Measurements from ENCODE around the gene MTM1. TPM values are rescaled to one million over a fixed set of nuclear protein-coding genes. Genes with fewer than 3 reads are reported as not detected.

Gene MTM1
- polyA plus RNA-seq, 1 donor from 2014 or later = 7.1 TPM

- no peak overlapping the region for H3K9ac ChIP-seq (ENCODE audit: low read length)
- H3K4me3 ChIP-seq (ENCODE audit: low read length) = no peak overlapping the region
- no peak overlapping the region for H2AFZ ChIP-seq (ENCODE audit: low read depth, low read length)
- no peaks in the 10 kb centered on the region for H3K9me3 ChIP-seq (ENCODE audit: low read length)
- no peak overlapping the region for H3K4me2 ChIP-seq (ENCODE audit: low read length)
- H3K36me3 ChIP-seq (ENCODE audit: insufficient read depth, low read length) = no peaks in the 10 kb centered on the region
- H3F3A ChIP-seq (ENCODE audit: insufficient read depth, low read length, poor library complexity, severe bottlenecking) = no peaks in the 10 kb centered on the region
- no peaks in the 10 kb centered on the region for H3K27me3 ChIP-seq (ENCODE audit: insufficient read depth, low read depth, low read length)
- H4K20me1 ChIP-seq (ENCODE audit: insufficient read depth) = no peaks in the 10 kb centered on the region
- TF ChIP-seq SMC3 (conservative IDR thresholded peaks at IDR 0.05; ENCODE audit: poor library complexity) (no peak), RAD21 (conservative IDR thresholded peaks at IDR 0.05) (no peak), POLR2AphosphoS5 (IDR thresholded peaks at IDR 0.05) (no peak), MXI1 (conservative IDR thresholded peaks at IDR 0.05; ENCODE audit: poor library complexity, severe bottlenecking) (no peak), CTCF (IDR thresholded peaks at IDR 0.05; ENCODE audit: poor library complexity, severe bottlenecking) (no peak), EP300 (conservative IDR thresholded peaks at IDR 0.05; ENCODE audit: poor library complexity, severe bottlenecking) (no peak), REST (IDR thresholded peaks at IDR 0.05; ENCODE audit: borderline replicate concordance) (no peak), EZH2 (IDR thresholded peaks at IDR 0.05; ENCODE audit: borderline replicate concordance, insufficient read depth, low read length, poor library complexity, severe bottlenecking) (no peak), TAF1 (IDR thresholded peaks at IDR 0.05; ENCODE audit: low read depth) (no peak)
- no peaks in the 10 kb centered on the region for H3K9me2 ChIP-seq (ENCODE audit: insufficient read depth, low read length)
- H3K79me2 ChIP-seq (replicated peaks; ENCODE audit: insufficient read depth, low read length) = no peaks in the 10 kb centered on the region
- no peak overlapping the region for H3K27ac ChIP-seq (ENCODE audit: low read length)
Observed at GRCh38 chrX:150701377-150701776, 133.0 kb downstream of the MTM1 start.

- Histone ChIP-seq H4K20me1 (ENCODE audit: insufficient read depth) (no peaks in the 10 kb centered on the region), H2AFZ (ENCODE audit: low read depth, low read length) (no peak overlapping the region), H3K9ac (ENCODE audit: low read length) (no peak overlapping the region), H3K27ac (ENCODE audit: low read length) (no peak overlapping the region), H3K27me3 (ENCODE audit: insufficient read depth, low read depth, low read length) (no peaks in the 10 kb centered on the region), H3K36me3 (ENCODE audit: insufficient read depth, low read length) (no peaks in the 10 kb centered on the region), H3K9me2 (ENCODE audit: insufficient read depth, low read length) (no peaks in the 10 kb centered on the region), H3K9me3 (ENCODE audit: low read length) (no peaks in the 10 kb centered on the region), H3K79me2 (replicated peaks; ENCODE audit: insufficient read depth, low read length) (no peaks in the 10 kb centered on the region), H3K4me2 (ENCODE audit: low read length) (no peak overlapping the region), H3F3A (ENCODE audit: insufficient read depth, low read length, poor library complexity, severe bottlenecking) (no peaks in the 10 kb centered on the region), H3K4me3 (ENCODE audit: low read length) (no peak overlapping the region)
- TF ChIP-seq EP300 (conservative IDR thresholded peaks at IDR 0.05; ENCODE audit: poor library complexity, severe bottlenecking) = no peak
- TF ChIP-seq SMC3 (conservative IDR thresholded peaks at IDR 0.05; ENCODE audit: poor library complexity) = no peak
- no peak for TF ChIP-seq MXI1 (conservative IDR thresholded peaks at IDR 0.05; ENCODE audit: poor library complexity, severe bottlenecking)
- no peak for TF ChIP-seq EZH2 (IDR thresholded peaks at IDR 0.05; ENCODE audit: borderline replicate concordance, insufficient read depth, low read length, poor library complexity, severe bottlenecking)
- TF ChIP-seq POLR2AphosphoS5 (IDR thresholded peaks at IDR 0.05) = no peak
- no peak for TF ChIP-seq REST (IDR thresholded peaks at IDR 0.05; ENCODE audit: borderline replicate concordance)
- no peak for TF ChIP-seq RAD21 (conservative IDR thresholded peaks at IDR 0.05)
- no peak for TF ChIP-seq TAF1 (IDR thresholded peaks at IDR 0.05; ENCODE audit: low read depth)
- TF ChIP-seq CTCF (IDR thresholded peaks at IDR 0.05; ENCODE audit: poor library complexity, severe bottlenecking) = no peak
Observed at GRCh38 chrX:150702966-150703694, 134.7 kb downstream of the MTM1 start.

Data from neural cell (in vitro differentiated cells).